BLaER1 treated with 17β-estradiol and CSF1 and Interleukin-3, amounts not matched to agents 10 nM and 100 nM (cell line): ENCODE data around the gene LRRC51.

Experiments
- H3K27ac ChIP-seq, 11 experiments: shearing (Covaris generic); formaldehyde crosslinking; 2 replicates each; pipeline ENCODE4 v1.8.1; 2022
- H3K27me3 ChIP-seq, 11 experiments: shearing (Covaris generic); formaldehyde crosslinking; 2 replicates each; pipeline ENCODE4 v1.8.1; 2022
- H3K36me3 ChIP-seq, 11 experiments: shearing (Covaris generic); formaldehyde crosslinking; 2 replicates each; pipeline ENCODE4 v1.8.1; 2022
- H3K4me1 ChIP-seq, 10 experiments: shearing (Covaris generic); formaldehyde crosslinking; 2 replicates each; pipeline ENCODE4 v1.8.1; 2022
- H3K4me2 ChIP-seq, 11 experiments: shearing (Covaris generic); formaldehyde crosslinking; 2 replicates each; pipeline ENCODE4 v1.8.1; 2022
- H3K4me3 ChIP-seq, 10 experiments: shearing (Covaris generic); formaldehyde crosslinking; 2 replicates each; pipeline ENCODE4 v1.8.1; 2022
- H3K9ac ChIP-seq, 11 experiments: shearing (Covaris generic); formaldehyde crosslinking; 2 replicates each; pipeline ENCODE4 v1.8.1; 2022
- H3K9me3 ChIP-seq, 11 experiments: shearing (Covaris generic); formaldehyde crosslinking; replicated peaks in 1 of 11; 2 replicates each; pipeline ENCODE4 v1.8.1; 2022
- H4K20me1 ChIP-seq, 11 experiments: shearing (Covaris generic); formaldehyde crosslinking; 2 replicates each; pipeline ENCODE4 v1.8.1; 2022
- Cebpa-rat ChIP-seq, 11 experiments: shearing (Covaris generic); IDR thresholded peaks; 2 replicates each; pipeline ENCODE4 v1.8.1; 2022

Gene LRRC51

DNA sequence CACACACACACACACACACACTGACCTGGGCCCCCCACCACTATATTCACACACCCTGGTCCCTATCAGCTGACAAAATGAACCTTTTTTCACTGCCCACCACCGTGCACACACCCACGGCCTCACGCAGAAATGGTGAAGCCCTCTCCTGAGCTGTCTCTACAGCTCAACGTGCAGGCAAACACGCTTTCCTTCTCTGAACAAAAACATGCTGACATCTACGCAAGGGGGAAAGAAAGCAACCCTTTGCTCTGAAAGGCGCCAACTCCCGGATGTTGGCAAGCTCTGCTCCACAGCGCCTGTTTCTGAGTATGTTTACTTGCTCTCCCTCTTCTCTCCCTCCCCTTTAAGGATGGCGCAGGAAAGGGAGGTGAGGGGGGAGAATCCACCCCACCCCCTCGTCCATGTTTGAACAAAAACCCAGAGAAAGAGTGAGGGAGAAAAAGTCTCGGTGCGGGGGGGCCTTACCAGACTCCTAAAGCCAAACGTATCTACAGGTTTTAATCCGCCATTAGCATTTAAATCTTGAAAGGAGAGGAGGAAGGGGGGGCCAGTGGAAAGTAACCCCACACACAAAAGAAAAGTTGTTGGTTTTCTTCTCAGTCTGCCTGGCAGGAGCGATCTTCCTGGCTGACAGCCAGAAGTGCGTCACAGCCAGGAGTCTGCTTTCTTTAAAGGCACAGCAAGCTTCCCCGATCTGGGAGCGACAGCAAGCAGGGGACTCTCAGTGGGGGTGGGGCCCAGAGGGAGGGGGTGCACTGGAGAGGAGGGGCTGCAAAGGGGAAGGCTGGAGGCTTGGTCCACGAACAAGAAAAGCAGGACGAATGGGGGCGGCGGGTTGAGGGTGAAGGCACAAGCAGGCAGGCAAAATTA is 39.9 kb upstream of the LRRC51 start:
- Histone ChIP-seq H3K27me3 (no peaks in the 10 kb centered on the region), H3K4me1 (peaks cover 68 to 90% (median 81%) of the 10 kb centered on the region in 10 experiments), H3K4me2 (peak overlapping the region; percentile 93 to 99 (median 98)), H4K20me1 (peaks cover 0 to 64% (median 30%) of the 10 kb centered on the region in 11 experiments; a peak in 13 of 22 replicates), H3K9ac (peak overlapping the region; percentile 81 to 92 (median 90)), H3K4me3 (peak overlapping the region; percentile 63 to 77 (median 71)), H3K9me3 (no peaks in the 10 kb centered on the region), H3K27ac (peak overlapping the region; percentile 84 to 93 (median 89)), H3K36me3 (peaks cover 7 to 26% (median 17%) of the 10 kb centered on the region in 11 experiments)
- no peak for TF ChIP-seq Cebpa-rat (IDR thresholded peaks at IDR 0.05)

DNA sequence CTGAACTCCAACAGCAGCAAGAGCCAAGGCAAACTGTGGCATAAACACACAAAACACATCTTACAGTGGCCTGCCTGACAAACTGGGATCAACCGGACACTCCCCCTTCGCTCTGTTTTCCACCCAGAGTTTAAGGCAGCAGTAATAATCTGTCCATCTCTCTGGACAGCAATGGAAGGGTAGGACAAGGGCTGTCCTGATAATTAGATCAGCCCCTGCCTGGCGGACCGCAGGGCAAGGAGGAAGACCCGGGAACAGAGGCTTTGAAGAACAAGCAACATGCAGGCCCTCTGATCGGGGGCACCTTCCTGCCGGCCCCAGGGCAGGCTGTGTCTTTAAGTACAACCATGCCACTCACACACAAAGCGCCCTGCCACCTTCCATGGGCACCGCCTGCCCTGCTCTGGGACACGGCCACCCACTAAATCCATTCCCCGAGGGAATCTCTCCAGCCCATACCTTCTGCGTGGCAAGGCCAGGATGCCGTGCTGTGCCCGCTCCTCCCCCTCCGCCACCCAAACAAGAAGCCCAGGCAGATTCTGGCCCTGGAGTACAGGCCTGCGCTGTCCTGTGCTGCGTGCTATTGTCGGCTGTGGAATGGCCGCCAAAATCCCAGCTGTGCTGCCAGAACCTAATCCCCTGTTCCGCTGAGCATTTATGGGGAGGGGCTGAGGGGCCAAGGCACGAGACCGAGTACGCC is 39.1 kb upstream of the LRRC51 start:
- no peak for TF ChIP-seq Cebpa-rat (IDR thresholded peaks at IDR 0.05)
- Histone ChIP-seq H4K20me1 (peaks cover 0 to 64% (median 23%) of the 10 kb centered on the region in 11 experiments; a peak in 13 of 22 replicates), H3K27ac (peak overlapping the region; percentile 84 to 93 (median 89)), H3K9ac (peak overlapping the region; percentile 81 to 92 (median 90)), H3K4me1 (peaks cover 60 to 88% (median 74%) of the 10 kb centered on the region in 10 experiments), H3K27me3 (no peaks in the 10 kb centered on the region), H3K9me3 (no peaks in the 10 kb centered on the region), H3K4me3 (peak overlapping the region; percentile 63 to 77 (median 71)), H3K4me2 (peak overlapping the region; percentile 93 to 99 (median 98)), H3K36me3 (peaks cover 1 to 26% (median 14%) of the 10 kb centered on the region in 11 experiments; a peak in 21 of 22 replicates)

DNA sequence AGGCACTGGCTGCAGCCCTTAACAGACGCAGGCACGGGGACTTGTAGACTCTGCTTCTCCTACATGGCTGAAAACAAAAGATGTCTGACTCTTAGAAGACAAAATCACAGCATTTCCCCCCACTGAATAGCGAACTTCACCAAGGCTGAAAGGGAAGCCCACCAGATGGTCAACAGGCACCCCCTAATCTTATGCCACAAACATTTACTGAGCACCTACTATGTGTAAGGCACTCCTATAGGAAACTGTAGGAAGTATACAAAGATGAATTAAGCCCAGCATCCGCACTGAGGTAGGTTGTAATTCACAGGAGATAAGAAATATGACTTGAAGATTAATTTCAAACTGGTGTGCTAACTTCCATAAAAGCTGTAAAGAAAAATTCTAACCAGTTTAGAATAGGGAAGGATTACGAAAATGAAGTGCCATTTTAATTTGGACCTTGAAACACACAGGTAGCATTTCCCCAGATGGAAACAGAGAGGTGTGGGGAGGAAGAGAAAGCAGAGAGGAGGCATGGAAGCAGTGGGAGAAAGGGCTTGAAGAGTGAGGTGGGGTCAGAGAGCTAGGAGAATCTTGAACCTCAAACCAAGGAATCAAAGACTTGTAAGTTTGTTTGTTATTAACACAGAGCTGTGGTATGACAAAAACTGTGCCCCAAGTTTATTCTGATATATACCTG is 38.4 kb upstream of the LRRC51 start:
- Histone ChIP-seq H3K9me3 (no peaks in the 10 kb centered on the region), H3K4me3 (peak overlapping the region; percentile 63 to 77 (median 71)), H3K9ac (peak overlapping the region; percentile 81 to 92 (median 90)), H4K20me1 (peaks cover 0 to 64% (median 19%) of the 10 kb centered on the region in 11 experiments; a peak in 13 of 22 replicates), H3K27me3 (no peaks in the 10 kb centered on the region), H3K36me3 (peaks cover 8 to 31% (median 21%) of the 10 kb centered on the region in 11 experiments; a peak in 21 of 22 replicates), H3K4me2 (peak overlapping the region; percentile 93 to 99 (median 98)), H3K4me1 (peaks cover 53 to 81% (median 67%) of the 10 kb centered on the region in 10 experiments), H3K27ac (peak overlapping the region; percentile 84 to 93 (median 89))
- no peak for TF ChIP-seq Cebpa-rat (IDR thresholded peaks at IDR 0.05)

DNA sequence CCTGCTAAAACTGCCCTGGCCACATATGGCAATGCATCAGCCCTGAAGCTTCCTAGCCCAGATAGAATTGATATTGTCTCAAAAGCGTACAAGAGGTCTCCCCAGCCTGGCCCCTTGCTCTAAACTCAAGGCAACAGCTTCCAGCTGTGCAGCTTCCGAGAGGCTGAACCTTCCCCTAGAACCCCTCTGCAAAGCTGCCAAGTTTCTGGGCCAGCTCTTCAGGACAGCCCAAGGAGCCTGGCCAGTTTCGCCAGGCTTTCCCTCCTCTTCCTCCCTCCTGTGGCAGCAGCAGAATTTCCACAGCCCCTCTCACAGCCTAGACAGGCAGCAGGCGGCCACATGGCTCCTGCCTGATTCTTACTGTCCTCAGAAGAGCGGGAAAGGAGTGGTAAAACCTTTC is 34.8 kb upstream of the LRRC51 start:
- Histone ChIP-seq H3K9ac (peak overlapping the region in 1 of 11 experiments; percentile 22; a peak in 1 of 22 replicates), H3K27me3 (no peaks in the 10 kb centered on the region), H3K36me3 (peaks cover 28 to 65% (median 55%) of the 10 kb centered on the region in 11 experiments), H3K9me3 (no peaks in the 10 kb centered on the region), H3K27ac (no peak overlapping the region), H4K20me1 (peaks cover 0 to 40% (median 5%) of the 10 kb centered on the region in 11 experiments; a peak in 9 of 22 replicates), H3K4me3 (no peak overlapping the region), H3K4me2 (peak overlapping the region in 1 of 11 experiments; percentile 11; a peak in 1 of 22 replicates), H3K4me1 (peaks cover 31 to 48% (median 37%) of the 10 kb centered on the region in 10 experiments)
- no peak for TF ChIP-seq Cebpa-rat (IDR thresholded peaks at IDR 0.05)

DNA sequence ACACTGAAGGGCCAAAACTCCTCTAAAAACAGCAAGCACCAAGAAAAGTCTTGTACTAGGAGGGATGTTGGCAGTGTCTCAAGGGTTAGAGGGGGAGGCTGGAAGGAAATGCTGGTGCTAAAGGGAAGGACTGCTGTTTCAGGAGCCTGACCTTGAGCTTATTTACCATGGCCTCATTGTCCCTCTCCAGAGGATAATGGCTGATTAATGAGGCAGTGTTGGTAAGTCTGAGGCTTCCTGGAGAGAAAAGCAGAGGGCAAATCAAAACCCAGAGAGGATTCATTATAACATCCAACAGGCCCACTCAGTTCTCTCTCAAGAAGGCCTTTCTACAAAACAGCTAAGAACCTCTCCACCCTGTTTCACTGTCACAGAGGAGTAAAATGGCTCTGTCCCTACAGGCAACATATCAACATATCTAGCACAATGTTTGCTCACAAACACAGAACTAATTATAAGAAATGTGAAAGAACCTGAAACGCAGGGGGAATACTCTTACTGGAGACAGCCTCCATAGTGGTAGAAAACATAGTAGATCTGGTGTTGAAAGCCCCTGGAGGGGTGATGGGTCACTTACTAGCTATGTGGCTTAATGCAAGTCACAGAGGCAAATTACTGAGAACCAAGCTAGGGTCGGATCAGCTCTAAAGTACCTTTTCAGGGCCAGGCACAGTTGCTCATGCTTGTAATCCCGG is 31.7 kb upstream of the LRRC51 start:
- Histone ChIP-seq H3K27ac (no peak overlapping the region), H3K4me2 (no peak overlapping the region), H3K9ac (peak overlapping the region in 3 of 11 experiments; percentile 12 to 38 (median 31); a peak in 2 of 22 replicates), H3K27me3 (no peaks in the 10 kb centered on the region), H3K36me3 (peaks cover 36 to 91% (median 65%) of the 10 kb centered on the region in 11 experiments), H3K4me3 (no peak overlapping the region), H3K4me1 (peaks cover 4 to 28% (median 16%) of the 10 kb centered on the region in 10 experiments; a peak in 18 of 20 replicates), H4K20me1 (peaks cover 0 to 48% (median 10%) of the 10 kb centered on the region in 11 experiments; a peak in 15 of 22 replicates), H3K9me3 (no peaks in the 10 kb centered on the region)
- no peak for TF ChIP-seq Cebpa-rat (IDR thresholded peaks at IDR 0.05)

DNA sequence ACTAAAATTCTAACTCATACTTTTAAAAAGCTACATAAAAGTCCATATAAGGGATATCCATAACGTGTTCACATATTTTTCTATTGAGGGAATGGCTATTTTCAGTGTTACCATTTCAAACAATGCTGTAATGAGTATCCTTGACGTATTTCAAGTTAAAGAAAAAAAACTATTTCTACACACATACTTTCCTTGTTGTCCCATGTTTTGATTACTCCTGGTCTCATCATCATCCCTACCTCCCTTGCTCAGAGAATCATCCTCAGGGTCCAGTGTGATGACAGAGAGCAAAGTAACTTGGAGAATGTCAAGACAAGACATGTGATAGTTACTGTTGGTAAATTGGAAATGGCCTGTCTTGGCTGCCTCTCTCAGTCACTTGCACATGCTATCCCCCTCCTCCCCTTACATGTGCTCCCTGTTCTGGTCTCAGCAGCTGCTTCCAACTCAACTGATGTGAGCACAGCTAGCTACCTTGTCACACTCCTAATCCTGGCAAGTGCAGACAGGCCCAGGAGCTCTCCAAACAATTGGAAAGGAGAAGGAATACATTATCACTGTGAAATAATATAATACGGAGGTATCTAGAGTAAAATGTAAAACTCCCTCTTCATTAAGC is 22.1 kb upstream of the LRRC51 start:
- Histone ChIP-seq H3K9me3 (no peaks in the 10 kb centered on the region), H3K4me1 (peaks cover 7 to 17% (median 11%) of the 10 kb centered on the region in 10 experiments), H3K4me2 (no peak overlapping the region), H4K20me1 (peaks cover 0 to 52% (median 22%) of the 10 kb centered on the region in 11 experiments; a peak in 13 of 22 replicates), H3K27ac (no peak overlapping the region), H3K27me3 (no peaks in the 10 kb centered on the region), H3K36me3 (peaks cover 47 to 100% (median 73%) of the 10 kb centered on the region in 11 experiments), H3K4me3 (no peak overlapping the region), H3K9ac (no peak overlapping the region)
- TF ChIP-seq Cebpa-rat (IDR thresholded peaks at IDR 0.05): no peak

DNA sequence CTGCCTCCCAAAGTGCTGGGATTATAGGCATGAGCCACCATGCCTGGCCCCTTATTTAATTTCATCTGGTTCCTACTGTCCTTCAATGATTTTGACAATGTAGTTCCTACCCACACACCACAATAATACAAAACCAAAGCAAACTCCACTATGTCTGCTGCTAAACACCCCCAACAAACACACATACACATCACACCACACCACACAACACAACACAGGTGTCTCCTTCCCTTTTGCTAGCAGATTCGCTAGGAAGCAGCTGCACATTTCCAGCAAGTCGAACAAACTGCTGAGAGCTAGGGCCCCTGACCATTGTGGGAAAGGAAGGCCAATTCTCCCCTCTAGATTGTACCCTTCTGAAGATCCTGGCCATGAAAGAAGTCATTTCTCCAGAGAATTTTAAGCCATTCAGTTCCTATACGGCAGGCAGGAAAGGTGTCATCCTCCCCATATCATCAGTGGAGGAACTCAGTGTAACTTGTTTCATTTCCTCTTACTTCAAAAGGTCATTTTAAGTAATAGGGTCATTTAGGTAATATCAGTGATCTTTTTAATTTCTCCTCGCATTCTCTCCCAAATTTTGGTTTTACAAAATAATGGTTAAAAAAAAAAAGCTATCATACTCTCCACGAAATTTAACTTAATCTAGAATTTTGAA is 18.8 kb upstream of the LRRC51 start:
- Histone ChIP-seq H3K4me3 (no peak overlapping the region), H3K36me3 (peaks cover 38 to 96% (median 70%) of the 10 kb centered on the region in 11 experiments), H3K9ac (0 out of 22 replicates have a peak overlapping the region, but pooled peaks of 2 of the 11 experiments have one; percentile 20 to 34), H3K4me1 (peaks cover 10 to 29% (median 16%) of the 10 kb centered on the region in 10 experiments), H3K27me3 (no peaks in the 10 kb centered on the region), H3K4me2 (peak overlapping the region; percentile 35 to 64 (median 48); a peak in 19 of 22 replicates), H3K27ac (peak overlapping the region in 3 of 11 experiments; percentile 4 to 27 (median 20); a peak in 2 of 22 replicates), H3K9me3 (no peaks in the 10 kb centered on the region), H4K20me1 (peaks cover 0 to 46% (median 15%) of the 10 kb centered on the region in 11 experiments; a peak in 13 of 22 replicates)
- no peak for TF ChIP-seq Cebpa-rat (IDR thresholded peaks at IDR 0.05)
